GM12878 (cell line): ENCODE measurements around the gene FAM53B. TPM values are rescaled to one million over a fixed set of nuclear protein-coding genes. Genes with fewer than 3 reads are reported as not detected.

Source experiments
- ATAC-seq: fragments of 200-7000 bp; cut with Tn5 transposase; 3 replicates; pipeline ENCODE4 v1.9.1; 2020; ENCODE audit warnings: mild to moderate bottlenecking, moderate library complexity
- BruUV-seq: library from RNA; stranded (reverse); fragments of 400-500 nt; replicated peaks from 2 replicates; lab custom pipeline; 2021; lab: Mats Ljungman, UMichigan
- CTCF ChIA-PET: fragments of 300-600 bp; sonication (Branson Sonifier 250); formaldehyde crosslinking; extraction: SDS; loops from one replicate; lab custom pipeline; 2021; ENCODE audit warnings: inconsistent platforms; lab: Yijun Ruan, JAX
- POLR2A ChIA-PET: fragments of 350-600 bp; formaldehyde crosslinking; extraction: SDS; loops from one replicate; lab custom pipeline; 2021; ENCODE audit warnings: inconsistent platforms; lab: Charles Lee
- RAD21 ChIA-PET: fragments of 300-600 bp; sonication (Branson Sonifier 250); formaldehyde crosslinking; loops from one replicate; lab custom pipeline; 2023; ENCODE audit warnings: antibody characterized with exemption; ENCODE audit not compliant: unreplicated experiment; lab: Charles Lee
- SMC1A ChIA-PET: fragments of 300-600 bp; sonication (Branson Sonifier 250); formaldehyde crosslinking; loops from one replicate; lab custom pipeline; 2023; ENCODE audit not compliant: unreplicated experiment, uncharacterized antibody; lab: Charles Lee
- DNase-seq: peaks from one replicate; pipeline ENCODE4 v3.0.0-alpha.2; 2011; ENCODE audit warnings: low read depth, low spot score
- FAIRE-seq: peaks from 3 replicates; lab custom pipeline; 2011; peaks lifted over from hg19 to GRCh38; lab: Jason Lieb, UNC
- H2AFZ ChIP-seq: 2 replicates; pipeline ENCODE4 v1.6.0; 2011; ENCODE audit warnings: low read depth, low read length, control low read depth; ENCODE audit not compliant: control insufficient read depth
- H3K27ac ChIP-seq: 2 replicates; pipeline ENCODE4 v1.5.1; 2011; ENCODE audit warnings: control low read depth; ENCODE audit not compliant: control insufficient read depth, insufficient read depth
- H3K27me3 ChIP-seq, 2 experiments: replicated peaks in 1 of 2; 2 replicates each; pipeline versions ENCODE4 v1.6.0 to v1.6.1; 2011; ENCODE audit warnings: low read length in 1 of 2; ENCODE audit not compliant: control insufficient read depth in 2 of 2, insufficient read depth in 2 of 2
- H3K36me3 ChIP-seq, 2 experiments: 2 replicates each; pipeline ENCODE4 v1.5.1; 2011; ENCODE audit warnings: low read length in 1 of 2; ENCODE audit not compliant: control insufficient read depth in 2 of 2, insufficient read depth in 2 of 2
- H3K4me1 ChIP-seq: 2 replicates; pipeline ENCODE4 v1.6.1; 2011; ENCODE audit warnings: mild to moderate bottlenecking, low read length, moderate library complexity, mixed read lengths; ENCODE audit not compliant: control insufficient read depth, insufficient read depth
- H3K4me2 ChIP-seq: 2 replicates; pipeline ENCODE4 v1.6.0; 2011; ENCODE audit warnings: control low read depth; ENCODE audit not compliant: control insufficient read depth, insufficient read depth
- H3K4me3 ChIP-seq: fragments of 200-600 bp; sonication (generic); 2 replicates; pipeline ENCODE4 v1.5.1; 2016
- H3K79me2 ChIP-seq: 2 replicates; pipeline ENCODE4 v1.6.0; 2011; ENCODE audit warnings: low read length; ENCODE audit not compliant: control insufficient read depth, insufficient read depth
- H3K9ac ChIP-seq: 2 replicates; pipeline ENCODE4 v1.8.0; 2011; ENCODE audit warnings: low read length, control low read depth, mixed read lengths; ENCODE audit not compliant: control insufficient read depth, insufficient read depth
- H3K9me3 ChIP-seq: replicated peaks from 3 replicates; pipeline ENCODE4 v1.5.1; 2011; ENCODE audit warnings: mild to moderate bottlenecking, low read length; ENCODE audit not compliant: control insufficient read depth, insufficient read depth
- H4K20me1 ChIP-seq: 2 replicates; pipeline ENCODE4 v1.6.0; 2011; ENCODE audit not compliant: control insufficient read depth, insufficient read depth
- ASH2L ChIP-seq: fragments of 300-600, 200-600 bp; sonication (generic); IDR thresholded peaks from 2 replicates; pipeline ENCODE4 v1.6.1; 2017; ENCODE audit warnings: low read depth, mild to moderate bottlenecking, borderline replicate concordance
- HSF1 ChIP-seq: fragments of 150-350 bp; IDR thresholded peaks from 2 replicates; pipeline ENCODE4 v1.6.1; 2014; ENCODE audit warnings: mild to moderate bottlenecking, low read depth, low read length
- IKZF1 ChIP-seq: fragments of 450-650 bp; conservative IDR thresholded peaks from 2 replicates; pipeline ENCODE4 v1.6.1; 2017; ENCODE audit warnings: antibody characterized with exemption, mild to moderate bottlenecking
- MXI1 ChIP-seq: fragments of 150-350 bp; IDR thresholded peaks from 2 replicates; pipeline ENCODE4 v1.6.1; 2011; ENCODE audit warnings: low read depth, mild to moderate bottlenecking, inconsistent platforms, low read length, improper control_type of control experiment
- WGBS: methylation state at CpG from one replicate; pipeline ENCODE4 v1.1.6; 2016; ENCODE audit warnings: low lambda C conversion rate; ENCODE audit not compliant: insufficient replicate concordance, insufficient coverage; ENCODE audit errors: missing lambda C conversion rate; 5-methylcytosine and 5-hydroxymethylcytosine counted together
- in situ Hi-C: fragments of 300-500 bp; cut with MboI; formaldehyde crosslinking; loops from 9 replicates; pipeline ENCODE4 v1.14.3; 2018; ENCODE audit warnings: mixed read lengths
- intact Hi-C: fragments of 100-400 bp; cut with micrococcal nuclease; formaldehyde crosslinking; loops from one replicate; pipeline ENCODE4 v1.14.2; 2022; ENCODE audit not compliant: unreplicated experiment
- polyA plus RNA-seq, 11 experiments: library from polyadenylated mRNA; depleted of rRNA in 4 of 11; unstranded in 6 of 11; stranded (reverse) in 5 of 11; fragments of >200 nt; fragmentation: Nextera tagmentation in 4 of 11; fragmentation: Illumina TruSeq in 1 of 11; extraction: Ambion mirVana in 4 of 11; extraction: Trizol in 1 of 11; gene quantifications; 1 replicate in 1 of 11; 2 replicates in 10 of 11; pipeline versions ENCODE4 v1.2.1 to v1.2.3, GENCODE V29; 2011 to 2016; ENCODE audit warnings: inconsistent platforms in 2 of 11, missing spikeins in 2 of 11, low read depth in 1 of 11
- total RNA-seq, 4 experiments: library from RNA; depleted of rRNA in 3 of 4; stranded (reverse); fragments of >200 nt in 3 of 4; fragmentation: Illumina TruSeq in 1 of 4; extraction: Trizol in 1 of 4; gene quantifications; 2 replicates each; pipeline versions ENCODE4 v1.2.1 to v1.2.3, GENCODE V29; 2013 to 2021

The FAM53B gene
- total and polyA plus RNA-seq, 10 of the 15 experiments (the other 5 are each of a cell fraction or from before 2014, with no cell fraction given), result 0.05 to 26.3 (median 8.1) TPM

GRCh38 chr10:124683814-124684213, 60.4 kb downstream of the FAM53B start:
- intact Hi-C loops (no loop called here), in situ Hi-C loops (no loop called here)
- DNase-seq (no peak), FAIRE-seq (no peak), ATAC-seq (no peak)
- no peaks in the 10 kb centered on the region for H3K27me3 ChIP-seq
- TF ChIP-seq MXI1, result no peak
- TF ChIP-seq HSF1, result no peak
- no peak for TF ChIP-seq IKZF1
- no peak for TF ChIP-seq ASH2L
- ChIA-PET SMC1A (interaction anchor here (0.6 to 12.9 kb wide), 5 partner anchors 13 to 57 kb away, joined by 3 to 334 read pairs (median 4); no protein-coding TSS in a partner anchor), RAD21 (interaction anchor here (0.7 to 12.8 kb wide), 4 partner anchors 13 to 143 kb away, joined by 3 to 309 read pairs (median 8); no protein-coding TSS in a partner anchor), CTCF (interaction anchor here (0.9 to 1.7 kb wide), 3 partner anchors 13 to 62 kb away, joined by 3 to 5 read pairs (median 3); no protein-coding TSS in a partner anchor), POLR2A (interaction anchor here (8.2 kb wide), 1 partner anchor 37 kb away, joined by 139 read pairs; no protein-coding TSS in a partner anchor)
- H4K20me1 ChIP-seq, result peaks cover 3% of the 10 kb centered on the region; the same call in 1 of the 2 replicates
- H2AFZ ChIP-seq, result no peak overlapping the region
- H3K4me2 ChIP-seq, result no peak overlapping the region
- H3K9ac ChIP-seq, result no peak overlapping the region
- H3K9me3 ChIP-seq, result no peaks in the 10 kb centered on the region
- H3K27ac ChIP-seq, result no peak overlapping the region
- WGBS, result 47% methylated on average over 5 of the region's 5 CpGs
- no peaks in the 10 kb centered on the region; the same call in none of the 2 replicates for H3K79me2 ChIP-seq
- H3K4me1 ChIP-seq, result peaks cover 38% of the 10 kb centered on the region
- H3K36me3 ChIP-seq, result peaks cover 16 to 22% of the 10 kb centered on the region in 2 experiments
- no peak overlapping the region for H3K4me3 ChIP-seq
- BruUV-seq, result no TSS peak
